Head of caudate nucleus (tissue), 42 donors: ENCODE measurements around the gene VOPP1.
A peak's percentile ranks its signal among the peaks of the same experiment; 100 is the strongest.
"Not testable (repeated sequence)": the region's sequence is repeated elsewhere in the genome, so short reads cannot be mapped to it uniquely, and the experiment has no call there.

Experiments
- DNase-seq, 42 donors: peaks; one replicate each; pipeline versions ENCODE4 v3.0.0 to v3.0.0-alpha.2; 2020 to 2021; ENCODE audit warnings: mixed read lengths in 7 of 42
- intact Hi-C: fragments of 100-400 bp; cut with DNase I; formaldehyde crosslinking; loops from one replicate; pipeline ENCODE4 v1.15.0; 2022

The VOPP1 gene

DNA sequence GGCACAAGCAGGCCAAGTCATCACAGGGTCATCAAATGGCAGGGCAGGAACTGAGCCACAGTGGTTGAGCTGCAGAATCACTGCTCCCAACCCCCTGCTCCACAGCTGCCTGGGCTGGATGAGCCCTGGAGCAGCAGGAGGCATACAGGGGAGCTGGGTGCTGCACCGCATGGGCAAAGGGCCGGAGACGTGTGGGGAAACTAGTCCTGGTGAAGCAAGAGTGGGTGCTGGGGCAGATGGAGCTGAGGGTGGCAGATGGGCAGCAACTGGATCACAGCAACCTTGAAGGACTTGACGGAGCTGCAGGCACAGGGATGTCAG, 16.0 kb upstream of the VOPP1 start:
- DNase-seq: peak in 1 of 42 donors; percentile 16
- intact Hi-C loops: no loop called here

- intact Hi-C loops: no loop called here
- DNase-seq: no peak
Measured at GRCh38 chr7:55587687-55588378, 15.5 kb upstream of the VOPP1 start.

DNA sequence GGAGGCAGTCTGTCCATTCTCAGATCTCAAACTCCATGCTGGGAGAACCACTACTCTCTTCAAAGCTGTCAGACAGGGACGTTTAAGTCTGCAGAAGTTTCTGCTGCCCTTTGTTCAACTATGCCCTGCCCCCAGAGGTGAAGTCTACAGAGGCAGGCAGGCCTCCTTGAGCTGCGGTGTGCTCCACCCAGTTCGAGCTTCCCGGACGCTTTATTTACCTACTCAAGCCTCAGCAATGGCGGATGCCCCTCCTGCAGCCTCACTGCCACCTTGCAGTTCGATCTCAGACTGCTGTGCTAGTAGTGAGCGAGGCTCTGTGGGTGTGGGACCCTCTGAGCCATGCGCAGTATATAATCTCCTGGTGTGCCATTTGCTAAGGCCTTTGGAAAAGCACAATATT, 10.4 kb upstream of the VOPP1 start:
- intact Hi-C loops: not testable (repeated sequence)

GRCh38 chr7:55576753-55577152, 4.5 kb upstream of the VOPP1 start:
- intact Hi-C loops: no loop called here
- DNase-seq: peak in 3 of 42 donors; percentile 3 to 25 (median 25)

More for the DNA sequence above, 10.4 kb upstream of the VOPP1 start:
- DNase-seq: not testable (repeated sequence)

GRCh38 chr7:55575733-55576132, 3.4 kb upstream of the VOPP1 start:
- intact Hi-C loops: no loop called here
- peak in 1 of 42 donors; percentile 0 for DNase-seq

DNA sequence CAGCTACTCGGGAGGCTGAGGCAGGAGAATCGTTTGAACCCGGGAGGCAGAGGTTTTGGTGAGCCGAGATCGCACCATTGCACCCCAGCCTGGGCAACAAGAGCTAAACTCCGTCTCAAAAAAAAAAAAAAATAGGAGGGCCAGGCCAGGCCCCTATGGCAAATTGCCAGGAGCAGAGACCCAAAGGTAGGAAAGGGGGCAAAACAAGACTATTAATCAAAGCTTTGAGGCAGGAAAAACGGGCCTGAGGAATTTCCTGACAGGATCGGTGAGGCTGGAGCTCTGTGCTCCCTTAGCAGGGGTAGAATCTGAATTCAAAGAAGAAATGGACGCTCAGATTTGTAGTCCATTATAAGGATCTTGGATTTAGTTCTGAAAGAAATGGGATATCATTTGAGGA, 2.8 kb upstream of the VOPP1 start:
- intact Hi-C loops: no loop called here
- peak in 1 of 42 donors; percentile 1 for DNase-seq

- intact Hi-C loops: no loop called here
- peak in 3 of 42 donors; percentile 16 to 46 (median 21) for DNase-seq
Measured at GRCh38 chr7:55574051-55574717, 1.9 kb upstream of the VOPP1 start.

GRCh38 chr7:55573234-55573900, 1.1 kb upstream of the VOPP1 start:
- intact Hi-C loops: no loop called here
- peak in 2 of 42 donors; percentile 3 to 27 for DNase-seq

DNA sequence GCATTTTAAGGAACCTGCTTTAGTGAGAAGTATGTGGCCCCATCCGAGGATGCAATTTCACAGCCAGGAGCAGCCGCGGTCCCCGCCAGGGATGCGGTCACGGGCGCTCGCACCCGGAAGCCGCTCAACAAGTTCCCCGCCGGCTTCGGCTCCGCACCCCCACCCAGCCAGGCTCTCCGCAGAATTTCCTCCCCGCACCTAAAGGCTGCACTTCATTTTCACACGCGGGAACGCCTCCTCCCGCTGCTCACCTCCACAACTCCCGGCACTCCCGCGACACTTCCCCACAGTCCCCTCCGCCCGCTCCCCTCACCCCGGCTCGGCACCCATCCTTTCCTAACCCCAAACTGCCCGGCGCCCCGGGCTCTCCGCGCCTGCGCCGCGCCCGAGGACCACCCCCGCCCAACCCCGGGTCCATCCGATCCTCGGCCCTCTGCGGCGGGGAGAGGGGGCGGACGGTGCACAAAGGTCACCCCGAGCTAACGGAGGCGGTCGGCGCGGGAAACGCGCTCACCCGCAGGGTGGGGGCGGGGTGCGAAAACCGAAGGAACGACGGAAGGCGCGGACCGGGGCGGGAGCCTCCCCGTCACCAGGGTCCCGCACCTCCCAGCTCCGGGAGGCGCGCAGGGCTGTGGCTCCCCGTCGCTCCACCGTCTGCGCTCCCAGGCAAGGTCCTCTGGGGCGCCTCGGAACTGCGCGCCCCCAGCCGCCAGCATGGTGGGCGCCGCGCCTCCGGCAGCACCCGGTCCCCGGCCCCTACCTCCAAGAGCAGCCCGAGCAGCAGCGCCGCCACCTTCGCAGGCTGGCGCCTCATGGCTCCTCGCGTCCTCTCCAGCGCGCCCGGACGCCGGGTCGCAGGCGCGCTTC, 558 bp downstream of the VOPP1 start:
- peak in 40 of 42 donors; percentile 29 to 75 (median 54) for DNase-seq
- intact Hi-C loops: no loop called here

- intact Hi-C loops: no loop called here
- DNase-seq: peak in 2 of 42 donors; percentile 2 to 8
Measured at GRCh38 chr7:55570939-55571338, 1.4 kb downstream of the VOPP1 start.

DNA sequence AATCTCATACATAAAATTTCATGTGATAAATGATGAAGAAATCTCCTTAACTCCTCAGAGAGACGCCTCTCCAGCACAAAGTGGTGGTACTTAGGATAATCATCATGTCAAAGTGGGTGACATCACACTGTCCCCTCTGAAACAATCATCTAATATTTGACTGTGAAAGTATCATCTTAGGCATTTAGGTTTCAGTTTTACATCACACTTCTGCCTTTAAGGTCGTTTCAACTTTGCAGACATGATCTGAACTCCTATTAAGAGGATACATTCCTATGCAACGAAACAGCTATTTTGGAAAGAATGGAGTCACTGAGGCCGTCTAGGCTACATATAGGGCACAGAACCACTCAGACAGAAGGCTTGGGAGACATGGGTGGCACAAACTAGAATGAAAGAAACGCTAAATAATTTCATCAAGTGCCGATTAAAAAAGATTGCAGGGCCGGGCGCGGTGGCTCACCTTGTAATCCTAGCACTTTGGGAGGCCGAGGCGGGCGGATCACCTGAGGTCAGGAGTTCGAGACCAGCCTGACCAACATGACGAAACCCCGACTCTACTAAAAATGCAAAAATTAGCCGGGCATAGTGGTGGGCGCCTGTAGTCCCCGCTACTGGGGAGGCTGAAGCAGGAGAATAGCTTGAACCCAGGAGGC, 2.0 kb downstream of the VOPP1 start:
- intact Hi-C loops: no loop called here

GRCh38 chr7:55569797-55570196, 2.5 kb downstream of the VOPP1 start:
- intact Hi-C loops: no loop called here
- peak in 4 of 42 donors; percentile 2 to 22 (median 15) for DNase-seq

More for the DNA sequence above, 2.0 kb downstream of the VOPP1 start:
- peak in 2 of 42 donors; percentile 22 for DNase-seq

DNA sequence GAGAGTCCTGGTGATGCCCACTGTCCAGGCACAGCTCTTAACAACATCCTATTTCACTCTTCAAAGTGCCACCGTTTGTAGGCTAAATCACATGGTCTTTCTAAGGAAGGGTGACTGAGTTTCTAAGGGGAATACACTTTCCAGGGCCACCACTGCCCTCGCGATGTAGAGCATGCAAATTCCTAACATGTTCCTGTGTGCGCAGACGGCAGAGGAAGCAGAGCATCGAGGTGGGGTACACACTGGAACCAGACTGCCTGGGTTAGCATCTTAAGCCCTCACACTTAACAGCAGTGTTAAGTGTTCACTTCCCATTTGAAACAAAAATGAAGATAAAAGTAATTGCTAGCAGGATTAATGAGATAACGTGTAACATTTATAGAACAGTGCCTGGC, 3.0 kb downstream of the VOPP1 start:
- DNase-seq: peak in 2 of 42 donors; percentile 2 to 20
- intact Hi-C loops: no loop called here

GRCh38 chr7:55568613-55569268, 3.6 kb downstream of the VOPP1 start:
- peak in 3 of 42 donors; percentile 2 to 11 (median 10) for DNase-seq
- intact Hi-C loops: no loop called here

- intact Hi-C loops: no loop called here
- peak in 2 of 42 donors; percentile 23 to 27 for DNase-seq
Measured at GRCh38 chr7:55567571-55567970, 4.7 kb downstream of the VOPP1 start.

- no peak for DNase-seq
- intact Hi-C loops: no loop called here
Measured at GRCh38 chr7:55565681-55566080, 6.6 kb downstream of the VOPP1 start.

DNA sequence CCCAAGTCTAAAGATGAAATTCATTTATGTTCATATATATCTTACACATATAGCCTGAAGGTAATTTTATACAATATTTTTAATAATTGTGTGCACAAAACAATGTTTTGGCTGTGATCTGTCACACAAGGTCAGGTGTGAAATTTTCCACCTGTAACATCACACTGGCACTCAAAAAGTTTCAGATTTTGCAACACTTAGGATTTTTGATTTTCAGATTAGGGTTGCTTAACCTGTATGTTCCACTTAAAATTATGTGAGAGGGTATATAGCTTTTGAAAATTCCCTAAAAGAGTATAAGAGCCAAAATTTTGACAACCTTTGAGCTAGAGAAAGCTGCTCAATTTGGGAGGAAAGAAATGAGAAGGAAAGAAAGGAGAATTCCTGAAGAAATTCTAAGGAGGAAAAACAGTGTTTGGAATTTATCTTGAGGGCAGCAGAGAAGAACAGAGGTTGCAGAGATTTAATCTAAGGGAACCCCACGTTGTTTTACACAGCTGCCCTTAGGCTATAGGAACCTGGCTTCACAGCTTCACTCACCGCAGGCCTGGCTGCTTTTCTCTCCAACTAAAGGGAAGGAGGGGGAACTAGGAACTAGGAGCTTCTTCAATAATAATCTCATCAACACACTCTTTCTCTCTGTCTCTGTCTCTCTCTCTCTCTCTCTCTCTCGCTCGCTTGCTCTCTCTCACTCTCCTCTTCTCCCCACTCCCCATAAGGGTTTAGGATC, 8.5 kb downstream of the VOPP1 start:
- intact Hi-C loops: no loop called here
- no peak for DNase-seq

DNA sequence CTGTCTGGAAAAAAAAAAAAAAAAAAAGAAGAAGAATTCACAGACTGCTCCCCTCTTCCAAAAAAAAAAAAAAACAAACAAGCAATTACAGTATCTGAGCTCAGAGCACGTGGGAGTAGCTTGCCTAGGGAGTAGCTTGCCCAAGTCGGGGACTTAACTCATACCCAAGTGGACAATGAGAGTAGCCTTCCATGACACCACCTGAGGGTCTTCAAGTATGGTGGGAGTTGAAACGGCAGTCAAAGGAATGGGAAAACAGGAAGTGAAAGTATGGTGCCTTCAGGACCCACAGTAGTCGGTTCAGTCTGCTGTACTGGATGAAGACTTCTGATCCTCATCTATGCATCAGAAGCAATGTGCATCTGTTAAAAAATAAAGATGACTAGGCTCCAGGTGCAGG, 10.6 kb downstream of the VOPP1 start:
- no peak for DNase-seq

More for the DNA sequence above, 10.6 kb downstream of the VOPP1 start:
- intact Hi-C loops: no loop called here
